ENCODE measurements around the gene ADAM12.

- TF ChIP-seq CTCF (IDR thresholded peaks at IDR 0.05; ENCODE audit: low read depth, low read length) = no peak
- no peak for TF ChIP-seq EZH2phosphoT487 (IDR thresholded peaks at IDR 0.05; ENCODE audit: low read depth)
These were observed 153.6 kb downstream of the ADAM12 start for GRCh38 chr10:126234630-126235029.

All from OCI-LY3 (cell line).